GM18867 (cell line): ENCODE data around the gene TPX2.

Experiments used
- ATAC-seq: cut with Tn5 transposase; IDR thresholded peaks from one replicate; pipeline ENCODE4 v1.9.1; 2021; ENCODE audit warnings: mild to moderate bottlenecking, moderate library complexity; ENCODE audit not compliant: unreplicated experiment

The TPX2 gene

GRCh38 chr20:31738729-31739549 is at the start of gene TPX2:
TPX2 (plus strand) TSS chr20:31739290; CDS start chr20:31757477, 18,187 bp downstream.
- ATAC-seq: peak; percentile 90

- no peak for ATAC-seq
Observed at GRCh38 chr20:31690124-31690666, 48.9 kb upstream of the TPX2 start.

GRCh38 chr20:31691646-31692275 is 47.3 kb upstream of the TPX2 start:
- peak; percentile 68 for ATAC-seq

- no peak for ATAC-seq
Observed at GRCh38 chr20:31693402-31693801, 45.7 kb upstream of the TPX2 start.

GRCh38 chr20:31693987-31694661 is 45.0 kb upstream of the TPX2 start:
- no peak for ATAC-seq

- ATAC-seq: no peak
Observed at GRCh38 chr20:31694842-31695593, 44.1 kb upstream of the TPX2 start.

GRCh38 chr20:31695849-31696804 is 43.0 kb upstream of the TPX2 start:
- ATAC-seq: no peak

GRCh38 chr20:31698243-31698802 is 40.8 kb upstream of the TPX2 start:
- ATAC-seq: no peak

- peak; percentile 94 for ATAC-seq
Observed at GRCh38 chr20:31698803-31699718, 40.0 kb upstream of the TPX2 start.

GRCh38 chr20:31699801-31700728 is 39.0 kb upstream of the TPX2 start:
- ATAC-seq: no peak

- no peak for ATAC-seq
Observed at GRCh38 chr20:31700747-31701146, 38.3 kb upstream of the TPX2 start.

GRCh38 chr20:31701591-31701990 is 37.5 kb upstream of the TPX2 start:
- no peak for ATAC-seq

GRCh38 chr20:31704225-31705119 is 34.6 kb upstream of the TPX2 start:
- ATAC-seq: no peak

- no peak for ATAC-seq
Observed at GRCh38 chr20:31705191-31705590, 33.9 kb upstream of the TPX2 start.

GRCh38 chr20:31705598-31706597 is 33.2 kb upstream of the TPX2 start:
- ATAC-seq: peak; percentile 84
